ENCODE measurements around the gene OR10J1. TPM values are rescaled to one million over a fixed set of nuclear protein-coding genes. Genes with fewer than 3 reads are reported as not detected.

OR10J1 gene
- total and polyA plus RNA-seq, 2 experiments from 2014 or later = not detected

GRCh38 chr1:159428536-159428935, 11.0 kb upstream of the OR10J1 start:
- 10% methylated on average over 3 of the region's 3 CpGs for WGBS, 2 experiments (ENCODE audit: low coverage in 1 of 2, low lambda C conversion rate in 2 of 2, missing lambda C conversion rate in 2 of 2)
- 0 out of 2 replicates have a peak, but pooled peaks cover 4% of the 10 kb centered on the region for H3F3A ChIP-seq (ENCODE audit: insufficient read depth)
- peak overlapping the region; percentile 56 for H3K27ac ChIP-seq
- H3K4me1 ChIP-seq (ENCODE audit: insufficient read depth) = peaks cover 15% of the 10 kb centered on the region
- H3K4me2 ChIP-seq (ENCODE audit: unreplicated experiment) = peak overlapping the region; percentile 1
- no peaks in the 10 kb centered on the region for H4K20me1 ChIP-seq (ENCODE audit: insufficient read depth)
- H3K4me3 ChIP-seq = no peak overlapping the region
- no peak overlapping the region for H3K9ac ChIP-seq
- in situ Hi-C loops (cut with MboI) = no loop called here
- peak overlapping the region; percentile 27; the same call in 1 of the 2 replicates for H2AFZ ChIP-seq
- no peaks in the 10 kb centered on the region for H3K27me3 ChIP-seq (replicated peaks; ENCODE audit: insufficient read depth)
- DNase-seq = peak; percentile 16
- no peaks in the 10 kb centered on the region for H3K79me2 ChIP-seq (ENCODE audit: insufficient read depth)
- H3K9me3 ChIP-seq (ENCODE audit: low read depth) = no peaks in the 10 kb centered on the region
- no peaks in the 10 kb centered on the region for H3K9me2 ChIP-seq (ENCODE audit: insufficient read depth)
- no peaks in the 10 kb centered on the region for H3K36me3 ChIP-seq (ENCODE audit: low read depth)
- no peak for TF ChIP-seq EZH2phosphoT487 (IDR thresholded peaks at IDR 0.05; ENCODE audit: insufficient read depth, low read depth)
- no peak for TF ChIP-seq EZH2 (IDR thresholded peaks at IDR 0.05; ENCODE audit: insufficient read depth, poor library complexity, severe bottlenecking)

- Histone ChIP-seq H3K79me2 (ENCODE audit: insufficient read depth) (no peaks in the 10 kb centered on the region), H3F3A (ENCODE audit: insufficient read depth) (0 out of 2 replicates have a peak, but pooled peaks cover 4% of the 10 kb centered on the region), H3K9ac (no peak overlapping the region), H3K9me3 (ENCODE audit: low read depth) (no peaks in the 10 kb centered on the region), H3K4me1 (ENCODE audit: insufficient read depth) (peaks cover 15% of the 10 kb centered on the region), H3K9me2 (ENCODE audit: insufficient read depth) (no peaks in the 10 kb centered on the region), H4K20me1 (ENCODE audit: insufficient read depth) (no peaks in the 10 kb centered on the region), H2AFZ (no peak overlapping the region), H3K27me3 (replicated peaks; ENCODE audit: insufficient read depth) (no peaks in the 10 kb centered on the region), H3K4me3 (no peak overlapping the region), H3K36me3 (ENCODE audit: low read depth) (no peaks in the 10 kb centered on the region), H3K27ac (peak overlapping the region; percentile 60), H3K4me2 (ENCODE audit: unreplicated experiment) (peak overlapping the region; percentile 1)
- WGBS, 2 experiments (ENCODE audit: low coverage in 1 of 2, low lambda C conversion rate in 2 of 2, missing lambda C conversion rate in 2 of 2) = 23 to 24% methylated on average over 4 of the region's 4 CpGs
- in situ Hi-C loops (cut with MboI) = no loop called here
- peak; percentile 87 for DNase-seq
- no peak for TF ChIP-seq EZH2 (IDR thresholded peaks at IDR 0.05; ENCODE audit: insufficient read depth, poor library complexity, severe bottlenecking)
- no peak for TF ChIP-seq EZH2phosphoT487 (IDR thresholded peaks at IDR 0.05; ENCODE audit: insufficient read depth, low read depth)
These were observed 10.3 kb upstream of the OR10J1 start for GRCh38 chr1:159429074-159429861.

GRCh38 chr1:159430985-159431384, 8.5 kb upstream of the OR10J1 start:
- H4K20me1 ChIP-seq (ENCODE audit: insufficient read depth) = no peaks in the 10 kb centered on the region
- in situ Hi-C loops (cut with MboI) = no loop called here
- no peak overlapping the region for H3K4me2 ChIP-seq (ENCODE audit: unreplicated experiment)
- no peak overlapping the region for H3K9ac ChIP-seq
- no peaks in the 10 kb centered on the region for H3K36me3 ChIP-seq (ENCODE audit: low read depth)
- H3K9me3 ChIP-seq (ENCODE audit: low read depth) = no peaks in the 10 kb centered on the region
- no peak overlapping the region for H3K27ac ChIP-seq
- H3K27me3 ChIP-seq (replicated peaks; ENCODE audit: insufficient read depth) = no peaks in the 10 kb centered on the region
- no peaks in the 10 kb centered on the region for H3K79me2 ChIP-seq (ENCODE audit: insufficient read depth)
- DNase-seq = no peak
- TF ChIP-seq EZH2phosphoT487 (IDR thresholded peaks at IDR 0.05; ENCODE audit: insufficient read depth, low read depth) = no peak
- no peak for TF ChIP-seq EZH2 (IDR thresholded peaks at IDR 0.05; ENCODE audit: insufficient read depth, poor library complexity, severe bottlenecking)
- 0 out of 2 replicates have a peak, but pooled peaks cover 4% of the 10 kb centered on the region for H3F3A ChIP-seq (ENCODE audit: insufficient read depth)
- WGBS, 2 experiments (ENCODE audit: low coverage in 1 of 2, low lambda C conversion rate in 2 of 2, missing lambda C conversion rate in 2 of 2) = 30 to 36% methylated on average over 6 of the region's 6 CpGs
- H3K4me3 ChIP-seq = no peak overlapping the region
- no peaks in the 10 kb centered on the region for H3K9me2 ChIP-seq (ENCODE audit: insufficient read depth)
- peaks cover 15% of the 10 kb centered on the region for H3K4me1 ChIP-seq (ENCODE audit: insufficient read depth)
- no peak overlapping the region for H2AFZ ChIP-seq

GRCh38 chr1:159431904-159432303, 7.6 kb upstream of the OR10J1 start, which contains the start of gene OR10J4:
OR10J4 (plus strand) TSS chr1:159432204.
- Histone ChIP-seq H3F3A (ENCODE audit: insufficient read depth) (0 out of 2 replicates have a peak, but pooled peaks cover 4% of the 10 kb centered on the region), H3K27ac (no peak within 1 kb of the TSS), H3K9me3 (ENCODE audit: low read depth) (no peaks in the 10 kb centered on the region), H3K9me2 (ENCODE audit: insufficient read depth) (no peaks in the 10 kb centered on the region), H3K27me3 (replicated peaks; ENCODE audit: insufficient read depth) (no peaks in the 10 kb centered on the region), H3K4me2 (ENCODE audit: unreplicated experiment) (no peak within 1 kb of the TSS), H3K9ac (no peak within 1 kb of the TSS), H3K79me2 (ENCODE audit: insufficient read depth) (no peaks in the 10 kb centered on the region), H3K4me3 (no peak within 1 kb of the TSS), H3K36me3 (ENCODE audit: low read depth) (no peaks in the 10 kb centered on the region), H3K4me1 (ENCODE audit: insufficient read depth) (peaks cover 15% of the 10 kb centered on the region), H2AFZ (no peak within 1 kb of the TSS), H4K20me1 (ENCODE audit: insufficient read depth) (no peaks in the 10 kb centered on the region)
- in situ Hi-C loops (cut with MboI) = no loop called here
- DNase-seq = no peak
- TF ChIP-seq EZH2 (IDR thresholded peaks at IDR 0.05; ENCODE audit: insufficient read depth, poor library complexity, severe bottlenecking) = no peak
- TF ChIP-seq EZH2phosphoT487 (IDR thresholded peaks at IDR 0.05; ENCODE audit: insufficient read depth, low read depth) = no peak
- 0% methylated on average over 1 of the region's 1 CpG for WGBS, 2 experiments (ENCODE audit: low coverage in 1 of 2, low lambda C conversion rate in 2 of 2, missing lambda C conversion rate in 2 of 2)
